Measurements from ENCODE around the gene NCAPD3.

DNA sequence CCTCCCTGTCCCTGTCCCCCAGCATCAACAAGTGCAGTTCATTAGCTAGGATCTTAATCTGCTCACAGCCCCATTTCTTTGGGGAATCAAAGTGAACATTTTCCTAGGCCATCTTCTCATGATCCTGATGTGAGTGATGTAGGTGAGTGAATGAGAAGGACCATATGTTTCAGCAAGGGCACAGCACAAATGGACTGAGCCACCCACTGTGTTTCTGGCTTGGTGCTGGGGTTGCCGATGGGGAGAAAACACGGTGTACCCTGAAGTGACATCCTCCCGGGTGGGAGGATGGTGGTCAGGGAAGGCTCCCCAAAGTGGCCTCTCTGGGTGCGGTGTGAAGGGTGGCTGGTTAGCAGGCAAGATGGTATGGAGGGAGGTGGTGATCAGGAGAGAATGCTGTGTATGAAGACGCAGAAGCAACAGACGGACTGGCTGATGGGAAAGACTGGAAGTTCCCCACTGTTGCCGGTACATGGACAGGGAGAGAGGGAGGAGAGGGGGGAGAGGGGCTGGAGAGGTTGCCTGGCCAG, 82.7 kb downstream of the NCAPD3 start:
- TF ChIP-seq, protein P1, sequence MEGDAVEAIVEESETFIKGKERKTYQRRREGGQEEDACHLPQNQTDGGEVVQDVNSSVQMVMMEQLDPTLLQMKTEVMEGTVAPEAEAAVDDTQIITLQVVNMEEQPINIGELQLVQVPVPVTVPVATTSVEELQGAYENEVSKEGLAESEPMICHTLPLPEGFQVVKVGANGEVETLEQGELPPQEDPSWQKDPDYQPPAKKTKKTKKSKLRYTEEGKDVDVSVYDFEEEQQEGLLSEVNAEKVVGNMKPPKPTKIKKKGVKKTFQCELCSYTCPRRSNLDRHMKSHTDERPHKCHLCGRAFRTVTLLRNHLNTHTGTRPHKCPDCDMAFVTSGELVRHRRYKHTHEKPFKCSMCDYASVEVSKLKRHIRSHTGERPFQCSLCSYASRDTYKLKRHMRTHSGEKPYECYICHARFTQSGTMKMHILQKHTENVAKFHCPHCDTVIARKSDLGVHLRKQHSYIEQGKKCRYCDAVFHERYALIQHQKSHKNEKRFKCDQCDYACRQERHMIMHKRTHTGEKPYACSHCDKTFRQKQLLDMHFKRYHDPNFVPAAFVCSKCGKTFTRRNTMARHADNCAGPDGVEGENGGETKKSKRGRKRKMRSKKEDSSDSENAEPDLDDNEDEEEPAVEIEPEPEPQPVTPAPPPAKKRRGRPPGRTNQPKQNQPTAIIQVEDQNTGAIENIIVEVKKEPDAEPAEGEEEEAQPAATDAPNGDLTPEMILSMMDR (IDR thresholded peaks at IDR 0.05; ENCODE audit: low read depth, low read length, poor library complexity, severe bottlenecking) = no peak
- TF ChIP-seq EZH2phosphoT487 (IDR thresholded peaks at IDR 0.05; ENCODE audit: borderline replicate concordance, low read length) = no peak

All from DOHH2 (cell line).